Measurements from ENCODE around the gene MCU. TPM values are rescaled to one million over a fixed set of nuclear protein-coding genes. Genes with fewer than 3 reads are reported as not detected.
"Not testable (repeated sequence)": the region's sequence is repeated elsewhere in the genome, so short reads cannot be mapped to it uniquely, and the experiment has no call there.

Gene MCU
- total and polyA plus RNA-seq, 2 experiments from 2014 or later, result 31.6 to 41.7 TPM

GRCh38 chr10:72736176-72736827 lies 44.4 kb downstream of the MCU start:
- peaks cover 35% of the 10 kb centered on the region for H3K4me1 ChIP-seq (ENCODE audit: insufficient read depth)
- H3K36me3 ChIP-seq (replicated peaks; ENCODE audit: insufficient read depth, low read depth), result no peaks in the 10 kb centered on the region
- H3K9me2 ChIP-seq (replicated peaks; ENCODE audit: insufficient read depth), result no peaks in the 10 kb centered on the region
- no peaks in the 10 kb centered on the region for H4K20me1 ChIP-seq (ENCODE audit: insufficient read depth, poor library complexity, severe bottlenecking)
- H3K4me3 ChIP-seq, result no peak overlapping the region
- peaks cover 81% of the 10 kb centered on the region for H3K79me2 ChIP-seq
- no peaks in the 10 kb centered on the region for H3K27me3 ChIP-seq
- TF ChIP-seq EZH2 (IDR thresholded peaks at IDR 0.05; ENCODE audit: borderline replicate concordance) (no peak), CTCF (IDR thresholded peaks at IDR 0.05; ENCODE audit: poor library complexity) (no peak), EZH2phosphoT487 (IDR thresholded peaks at IDR 0.05; ENCODE audit: low read depth, severe bottlenecking, unreplicated experiment) (no peak)
- no peak overlapping the region for H2AFZ ChIP-seq
- DNase-seq (ENCODE audit: low spot score), result peak; percentile 56
- H3K9me3 ChIP-seq (ENCODE audit: low read depth), result no peaks in the 10 kb centered on the region
- WGBS (ENCODE audit: low lambda C conversion rate, missing lambda C conversion rate), result 60% methylated on average over 1 of the region's 1 CpG
- peak overlapping the region; percentile 3 for H3K4me2 ChIP-seq
- H3K27ac ChIP-seq, result peak overlapping the region; percentile 69

GRCh38 chr10:72736828-72737220 lies 44.9 kb downstream of the MCU start:
- Histone ChIP-seq H3K4me2 (peak overlapping the region; percentile 3), H3K4me3 (no peak overlapping the region), H3K4me1 (ENCODE audit: insufficient read depth) (peaks cover 35% of the 10 kb centered on the region), H3K9me2 (replicated peaks; ENCODE audit: insufficient read depth) (no peaks in the 10 kb centered on the region), H3K36me3 (replicated peaks; ENCODE audit: insufficient read depth, low read depth) (no peaks in the 10 kb centered on the region), H3K27ac (peak overlapping the region; percentile 69), H3K27me3 (no peaks in the 10 kb centered on the region), H3K9me3 (ENCODE audit: low read depth) (no peaks in the 10 kb centered on the region), H2AFZ (no peak overlapping the region), H4K20me1 (ENCODE audit: insufficient read depth, poor library complexity, severe bottlenecking) (no peaks in the 10 kb centered on the region), H3K79me2 (peaks cover 81% of the 10 kb centered on the region)
- whole genome bisulfite sequencing (ENCODE audit: low lambda C conversion rate, missing lambda C conversion rate), result 86% methylated on average over 4 of the region's 4 CpGs
- TF ChIP-seq EZH2 (IDR thresholded peaks at IDR 0.05; ENCODE audit: borderline replicate concordance) (no peak), EZH2phosphoT487 (IDR thresholded peaks at IDR 0.05; ENCODE audit: low read depth, severe bottlenecking, unreplicated experiment) (no peak), CTCF (IDR thresholded peaks at IDR 0.05; ENCODE audit: poor library complexity) (no peak)
- DNase-seq (ENCODE audit: low spot score), result no peak

GRCh38 chr10:72737357-72737756 lies 45.4 kb downstream of the MCU start:
- H3K79me2 ChIP-seq, result peaks cover 81% of the 10 kb centered on the region
- WGBS (ENCODE audit: low lambda C conversion rate, missing lambda C conversion rate), result 100% methylated on average over 6 of the region's 6 CpGs
- not testable (repeated sequence) for H4K20me1 ChIP-seq (ENCODE audit: insufficient read depth, poor library complexity, severe bottlenecking); H3K9me2 ChIP-seq (replicated peaks; ENCODE audit: insufficient read depth); H3K4me2 ChIP-seq; H3K27me3 ChIP-seq; H3K9me3 ChIP-seq (ENCODE audit: low read depth); H3K36me3 ChIP-seq (replicated peaks; ENCODE audit: insufficient read depth, low read depth); H3K4me3 ChIP-seq; DNase-seq (ENCODE audit: low spot score); H2AFZ ChIP-seq
- peaks cover 35% of the 10 kb centered on the region for H3K4me1 ChIP-seq (ENCODE audit: insufficient read depth)
- peak overlapping the region; percentile 69 for H3K27ac ChIP-seq

DNA sequence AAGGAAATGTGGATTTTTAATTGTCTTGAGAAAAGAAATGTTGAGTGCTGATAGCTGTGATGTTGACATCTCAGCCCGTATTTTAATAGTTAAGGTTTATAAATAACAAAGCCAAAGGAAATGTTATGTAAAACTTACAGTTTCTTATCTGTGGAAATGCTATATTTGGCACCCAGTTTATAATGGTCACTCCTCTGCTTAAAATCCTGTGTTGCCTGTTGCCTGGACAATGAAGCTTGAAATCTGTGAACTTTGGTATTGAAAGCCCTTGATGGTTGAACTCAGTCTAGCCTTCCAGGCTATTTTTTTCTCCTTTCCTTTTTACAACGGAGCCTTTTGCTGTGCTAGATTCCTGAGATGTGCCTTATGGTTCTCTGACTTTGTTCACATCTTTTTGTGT lies 46.5 kb downstream of the MCU start:
- H4K20me1 ChIP-seq (ENCODE audit: insufficient read depth, poor library complexity, severe bottlenecking), result no peaks in the 10 kb centered on the region
- H3K9me3 ChIP-seq (ENCODE audit: low read depth), result no peaks in the 10 kb centered on the region
- H3K9me2 ChIP-seq (replicated peaks; ENCODE audit: insufficient read depth), result no peaks in the 10 kb centered on the region
- peaks cover 35% of the 10 kb centered on the region for H3K4me1 ChIP-seq (ENCODE audit: insufficient read depth)
- H3K79me2 ChIP-seq, result peaks cover 77% of the 10 kb centered on the region
- peak overlapping the region; percentile 48 for H3K4me2 ChIP-seq
- peak overlapping the region; percentile 50 for H3K27ac ChIP-seq
- DNase-seq (ENCODE audit: low spot score), result peak; percentile 22
- no peaks in the 10 kb centered on the region for H3K36me3 ChIP-seq (replicated peaks; ENCODE audit: insufficient read depth, low read depth)
- no peak overlapping the region for H2AFZ ChIP-seq
- no peaks in the 10 kb centered on the region for H3K27me3 ChIP-seq
- WGBS (ENCODE audit: low lambda C conversion rate, missing lambda C conversion rate), result 38% methylated on average over 2 of the region's 2 CpGs
- TF ChIP-seq EZH2 (IDR thresholded peaks at IDR 0.05; ENCODE audit: borderline replicate concordance) (no peak), EZH2phosphoT487 (IDR thresholded peaks at IDR 0.05; ENCODE audit: low read depth, severe bottlenecking, unreplicated experiment) (no peak), CTCF (IDR thresholded peaks at IDR 0.05; ENCODE audit: poor library complexity) (no peak)
- H3K4me3 ChIP-seq, result no peak overlapping the region
